HG02852 (cell line): ENCODE results near the gene PARD3B.

Experiments used
- ATAC-seq: cut with Tn5 transposase; IDR thresholded peaks from one replicate; pipeline ENCODE4 v1.9.1; 2021; ENCODE audit warnings: mild to moderate bottlenecking, moderate library complexity; ENCODE audit not compliant: unreplicated experiment

PARD3B gene

DNA sequence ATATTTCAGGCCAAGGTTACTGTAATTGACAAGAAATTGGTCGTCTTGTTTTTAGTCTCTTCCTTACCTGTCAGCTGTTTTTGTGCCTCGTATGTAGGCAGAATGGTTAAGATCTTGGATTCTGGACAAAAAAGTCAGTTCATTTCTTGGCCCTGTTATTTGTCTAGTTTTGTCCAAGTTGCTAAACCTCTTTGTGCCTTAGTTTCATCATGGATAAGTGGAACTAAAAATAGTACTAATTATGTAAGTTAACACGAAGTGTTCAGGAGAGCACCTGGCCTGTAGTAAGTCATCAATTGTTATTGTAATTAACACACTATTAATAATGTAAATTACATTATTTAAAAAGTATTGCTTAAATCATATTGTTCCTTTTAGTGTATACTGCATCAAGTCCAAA is 148.0 kb downstream of the PARD3B start:
- ATAC-seq, result no peak

DNA sequence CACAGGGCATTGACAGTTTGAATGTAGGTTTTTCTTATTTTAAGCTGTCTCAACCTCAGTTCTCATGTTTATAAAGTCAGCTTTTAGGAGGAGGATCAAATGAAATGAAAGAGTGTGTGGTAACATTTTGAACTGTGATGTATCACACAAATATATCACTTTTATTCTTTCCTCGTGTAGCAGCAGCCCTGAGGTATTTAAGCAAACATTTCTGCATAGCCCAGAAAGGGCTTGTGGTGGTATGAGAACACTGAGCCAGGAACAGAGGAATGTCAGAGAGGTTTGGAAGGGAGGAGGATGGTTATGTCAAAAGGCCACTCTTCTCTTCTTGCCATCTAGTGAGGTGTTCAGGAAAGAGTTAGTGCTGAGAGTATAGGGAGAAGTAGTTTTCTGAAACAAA is 150.2 kb downstream of the PARD3B start:
- ATAC-seq, result no peak

DNA sequence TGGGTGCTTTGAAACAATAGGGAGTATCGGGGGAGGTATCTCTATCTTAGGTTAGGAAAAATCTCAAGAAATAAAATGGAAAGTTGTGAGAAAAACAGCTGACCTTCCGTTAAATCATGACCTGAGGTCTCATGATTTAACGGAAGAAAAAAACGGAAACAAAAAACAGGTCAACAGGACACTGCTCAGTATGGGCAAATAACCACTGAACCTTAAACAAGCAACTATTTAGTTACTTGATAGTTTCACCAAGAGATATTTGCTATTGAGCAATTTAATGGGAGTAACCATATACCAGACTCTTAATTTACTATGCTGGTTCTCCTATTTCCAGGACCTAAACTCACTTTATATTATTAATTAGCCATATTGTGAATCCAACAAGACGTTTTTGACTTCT is 150.8 kb downstream of the PARD3B start:
- no peak for ATAC-seq

DNA sequence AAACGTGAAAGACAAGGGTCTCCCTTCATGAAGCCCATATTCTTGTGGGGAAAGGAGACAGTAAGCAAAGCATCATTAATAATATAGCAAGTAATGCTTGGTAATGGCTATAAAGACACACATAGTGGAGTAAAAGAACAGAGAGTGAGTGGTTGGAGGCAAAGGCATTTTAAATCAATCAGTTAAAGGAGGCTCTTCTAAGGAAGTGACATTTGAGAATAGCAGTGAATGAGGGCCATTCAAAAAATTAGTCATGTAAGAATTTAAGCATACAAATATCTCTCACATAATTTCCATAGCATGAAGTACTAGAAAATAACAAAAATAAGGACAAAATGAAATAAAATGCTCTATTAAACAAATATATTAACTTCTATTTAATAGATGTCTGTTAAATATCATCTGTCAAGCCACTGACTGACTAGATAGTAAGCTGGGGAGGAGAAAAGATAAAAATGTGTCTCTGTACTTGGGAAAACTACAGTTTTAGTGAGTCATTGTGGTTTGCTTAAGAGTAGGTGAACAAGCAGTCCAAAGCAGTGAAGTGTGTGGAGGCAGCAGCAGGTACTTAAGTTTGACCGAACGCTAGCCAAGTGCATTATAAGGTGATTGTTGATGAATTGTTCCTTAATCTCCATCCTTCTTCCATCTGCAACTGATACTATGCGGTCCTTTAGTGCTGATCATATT is 160.1 kb downstream of the PARD3B start:
- ATAC-seq, result no peak

DNA sequence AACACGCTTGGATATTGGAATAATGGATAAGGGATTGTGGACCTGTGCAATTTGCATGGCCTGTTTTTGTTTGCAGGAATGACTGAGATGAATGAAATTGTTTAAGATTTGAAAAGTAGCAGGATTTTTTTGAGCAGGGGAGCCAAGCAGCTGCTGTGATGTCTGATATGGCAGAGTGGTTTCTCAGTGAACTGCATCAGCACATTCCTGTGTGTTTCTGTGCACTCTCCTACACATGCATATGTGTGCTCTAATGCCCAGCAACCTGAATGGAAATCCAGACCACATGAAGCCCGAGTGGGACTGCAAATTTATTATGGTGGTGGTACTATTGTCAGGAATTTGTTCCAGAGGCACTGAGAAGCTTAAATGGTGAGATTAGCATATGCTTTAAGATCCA is 161.7 kb downstream of the PARD3B start:
- ATAC-seq, result no peak

DNA sequence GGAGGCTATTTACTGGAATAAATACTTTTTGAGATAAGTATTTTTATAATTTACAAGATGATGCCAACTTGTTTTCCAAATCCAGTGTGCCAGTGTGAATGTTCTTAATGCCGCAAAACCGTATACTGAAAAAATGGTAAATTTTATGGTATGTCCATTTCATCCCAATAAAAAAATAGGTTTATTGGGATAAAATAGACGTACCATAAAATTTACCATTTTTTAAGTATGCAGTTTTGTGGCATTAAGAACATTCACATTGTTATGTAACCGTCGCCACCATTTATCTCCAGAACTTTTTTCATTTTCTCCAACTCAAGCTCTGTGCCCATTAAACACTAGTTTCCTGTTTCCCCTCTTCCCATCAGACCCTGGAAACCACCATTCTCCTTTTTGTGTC is 167.9 kb downstream of the PARD3B start:
- no peak for ATAC-seq

DNA sequence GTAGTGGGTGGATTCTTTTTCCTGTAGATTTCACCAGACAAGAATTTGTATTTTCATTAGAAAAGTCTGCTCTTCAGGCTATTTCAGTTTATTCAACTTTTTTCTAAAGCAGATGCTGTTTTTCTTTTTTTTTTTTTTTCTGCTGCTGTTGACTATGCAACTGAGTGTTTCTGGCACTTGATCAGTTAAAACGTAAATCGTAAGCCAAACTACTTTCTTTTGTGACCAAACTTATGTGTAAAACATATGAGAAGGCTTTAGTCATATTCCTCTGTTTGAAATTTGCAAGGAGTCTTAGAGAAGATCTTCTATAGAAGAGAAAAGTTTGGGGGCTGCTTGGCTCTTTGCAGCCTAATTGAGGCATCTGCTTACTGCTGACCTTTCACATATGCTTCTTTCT is 170.1 kb downstream of the PARD3B start:
- no peak for ATAC-seq

DNA sequence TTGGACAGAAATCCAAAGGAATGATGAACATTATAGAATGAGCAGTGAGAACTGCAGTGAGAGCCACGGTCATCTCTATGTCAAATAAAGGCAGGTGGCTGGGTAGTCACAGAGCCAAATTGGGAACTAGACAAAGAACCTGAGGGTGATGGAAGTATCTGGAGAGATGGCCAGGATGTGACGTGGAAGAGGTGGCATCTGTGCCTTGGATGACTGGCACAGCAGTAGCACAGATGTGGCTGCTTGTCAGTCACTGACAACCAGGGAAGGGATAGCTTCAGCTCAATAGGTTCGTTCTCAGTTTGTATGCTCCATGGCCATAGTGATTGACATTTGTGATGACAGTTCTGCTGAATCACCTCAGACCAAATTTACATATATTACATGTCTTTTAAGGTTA is 172.3 kb downstream of the PARD3B start:
- ATAC-seq, result no peak

DNA sequence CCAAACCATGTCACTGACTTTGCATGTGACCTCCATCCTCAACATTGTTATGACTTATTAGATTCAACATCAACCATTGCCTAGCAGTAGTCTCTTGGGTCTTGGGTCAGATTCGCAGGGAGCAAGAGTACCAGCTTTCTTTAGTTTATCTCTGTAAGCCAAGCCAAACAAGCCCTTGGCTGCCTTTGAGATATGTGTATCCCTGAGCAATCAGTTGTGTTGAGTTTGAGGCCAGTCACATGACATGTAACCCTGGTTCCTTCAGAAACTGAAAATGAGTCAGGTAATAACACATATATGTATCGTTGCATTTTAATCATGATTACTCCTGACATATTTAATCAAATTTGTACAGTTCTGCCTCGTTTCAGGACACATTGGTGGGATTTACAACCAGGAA is 173.3 kb downstream of the PARD3B start:
- no peak for ATAC-seq

DNA sequence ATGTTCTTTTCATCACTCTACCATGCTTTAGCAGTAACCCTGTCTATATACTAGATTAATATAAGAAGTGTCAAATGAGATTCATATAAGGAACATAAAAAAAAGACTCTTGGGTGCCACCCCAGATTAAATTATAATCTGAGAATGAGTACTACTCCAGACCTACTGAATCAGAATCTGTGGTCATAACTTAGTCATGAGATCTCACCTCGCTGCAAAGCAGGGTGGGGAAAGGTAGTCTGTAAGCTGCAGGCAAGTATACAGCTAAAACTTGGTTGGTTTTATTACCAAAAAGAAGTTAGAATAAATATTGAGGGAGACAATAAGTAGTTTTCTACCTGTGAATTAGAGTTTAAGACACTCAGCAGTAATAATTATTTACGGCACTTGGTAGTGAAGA is 175.6 kb downstream of the PARD3B start:
- ATAC-seq, result no peak

DNA sequence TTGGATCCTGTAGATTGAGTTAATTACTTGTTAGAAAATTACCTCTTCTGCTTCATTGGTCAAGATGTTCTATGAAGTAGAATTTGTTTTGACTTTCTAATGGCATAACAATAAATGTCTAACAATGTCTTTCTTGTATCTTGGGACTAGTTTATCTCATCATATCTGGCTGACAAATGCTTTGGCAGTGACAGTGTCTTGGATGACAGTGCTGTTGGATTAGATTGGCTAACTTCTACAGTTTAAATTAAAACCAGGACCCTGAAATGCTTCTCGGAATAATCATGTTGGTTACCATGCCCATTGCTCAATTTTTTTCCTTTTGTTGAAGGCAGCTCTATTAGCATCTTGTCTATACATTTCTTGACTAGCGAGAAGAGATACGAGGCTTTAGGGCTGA is 176.9 kb downstream of the PARD3B start:
- ATAC-seq, result no peak

DNA sequence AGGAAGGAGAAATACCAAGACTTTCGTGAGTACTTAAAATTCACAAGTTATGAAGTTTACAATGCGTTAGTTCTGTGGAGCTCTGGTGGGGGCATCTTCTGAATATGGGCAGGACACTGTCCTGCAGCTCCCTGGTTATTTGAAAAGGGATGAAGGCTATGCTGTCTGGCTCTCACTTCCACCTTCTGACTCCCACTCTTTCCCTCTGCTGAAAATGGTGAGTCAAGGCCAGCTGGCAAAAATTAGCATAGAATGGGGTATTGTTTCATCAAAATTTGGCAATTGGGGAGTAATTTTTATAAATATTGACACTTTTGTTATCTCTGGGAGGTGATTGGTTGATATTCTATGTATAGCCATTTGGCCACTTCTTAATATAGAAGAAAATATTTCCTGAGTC is 177.4 kb downstream of the PARD3B start:
- no peak for ATAC-seq

DNA sequence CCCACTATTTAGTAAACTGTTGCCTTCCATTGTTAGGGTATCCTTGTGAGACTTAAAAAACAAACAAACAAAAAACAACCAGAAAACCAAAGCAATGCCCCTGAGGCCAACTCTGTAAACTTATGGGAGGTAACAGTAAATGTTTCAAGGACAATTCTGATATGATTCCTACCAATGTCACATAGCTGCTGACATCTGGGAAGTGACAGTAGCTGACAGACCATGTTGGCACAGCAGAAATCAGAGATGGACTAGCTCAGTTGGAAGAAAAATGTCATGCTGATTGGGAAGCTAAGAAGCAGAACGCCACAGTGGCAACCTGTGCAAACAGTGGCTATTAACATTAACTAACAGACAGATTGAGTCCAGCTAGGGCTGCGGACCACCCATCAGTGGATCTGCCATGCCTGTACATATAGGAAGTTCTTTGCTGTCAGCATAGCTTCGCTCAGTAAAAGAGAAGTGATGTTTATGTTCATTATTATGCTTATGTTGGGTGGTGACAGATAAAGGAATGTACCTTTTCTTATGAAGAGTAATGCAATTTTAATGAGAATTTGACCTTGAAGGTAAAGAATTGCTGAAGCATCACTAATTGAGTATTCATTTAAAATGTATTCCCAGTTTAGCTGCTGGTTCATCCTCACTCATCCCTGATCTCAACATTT is 180.6 kb downstream of the PARD3B start:
- ATAC-seq, result no peak

DNA sequence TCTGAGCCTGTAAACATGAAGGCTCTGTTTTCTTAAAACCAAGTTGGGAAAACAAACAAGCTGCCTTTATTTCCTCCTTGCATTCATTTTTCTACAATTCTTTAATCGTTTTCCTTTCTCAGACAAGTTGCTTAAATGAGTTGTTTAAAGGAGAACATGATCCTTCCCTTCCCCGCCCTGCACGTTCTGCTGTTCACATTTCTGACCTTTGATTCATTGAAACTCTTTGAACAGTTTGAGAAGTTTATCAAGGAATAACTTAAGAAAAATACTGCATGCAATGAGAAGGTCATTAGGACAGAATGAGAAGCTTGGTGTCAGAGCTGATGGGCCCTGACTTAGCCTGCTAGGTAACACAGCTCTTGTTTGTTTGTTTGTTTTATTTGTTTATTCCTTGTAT is 181.6 kb downstream of the PARD3B start:
- ATAC-seq, result no peak

DNA sequence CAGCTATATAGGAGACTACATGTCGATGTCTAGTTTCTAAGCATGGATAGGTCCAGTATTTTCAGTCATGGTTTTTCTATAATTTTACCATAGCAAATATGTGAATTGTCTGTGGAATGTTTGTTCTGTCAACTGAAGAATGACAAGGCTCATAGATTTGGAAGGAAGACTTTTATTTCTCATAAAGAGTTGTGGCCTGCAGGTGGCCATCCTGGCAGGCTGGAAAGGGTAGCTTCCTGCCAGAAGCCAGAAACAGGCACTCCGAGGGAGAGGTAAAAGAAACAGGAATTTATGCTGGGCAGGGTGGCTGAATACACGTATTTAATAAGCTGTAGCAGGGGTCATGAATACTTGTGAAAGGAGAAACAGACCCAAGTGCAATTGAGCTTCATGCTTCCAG is 182.1 kb downstream of the PARD3B start:
- no peak for ATAC-seq

DNA sequence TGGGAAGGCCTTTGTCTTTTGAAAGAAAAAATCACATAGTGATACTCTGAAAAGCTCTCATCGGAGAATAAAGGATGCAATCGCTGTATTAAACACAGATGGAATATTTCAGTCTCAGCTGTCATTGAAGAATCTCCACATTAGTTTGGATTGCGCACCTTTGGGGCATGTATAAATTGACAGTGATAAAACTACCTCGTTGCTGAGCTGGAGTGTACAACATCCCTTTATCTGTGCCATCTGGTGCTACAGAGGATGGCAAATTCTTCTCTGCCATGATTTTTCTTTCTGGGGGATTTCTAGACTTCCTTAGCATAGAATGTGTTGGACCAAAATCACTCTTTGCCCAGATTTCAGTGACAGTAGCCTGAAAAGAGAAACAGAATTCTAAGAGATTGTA is 185.3 kb downstream of the PARD3B start:
- no peak for ATAC-seq

DNA sequence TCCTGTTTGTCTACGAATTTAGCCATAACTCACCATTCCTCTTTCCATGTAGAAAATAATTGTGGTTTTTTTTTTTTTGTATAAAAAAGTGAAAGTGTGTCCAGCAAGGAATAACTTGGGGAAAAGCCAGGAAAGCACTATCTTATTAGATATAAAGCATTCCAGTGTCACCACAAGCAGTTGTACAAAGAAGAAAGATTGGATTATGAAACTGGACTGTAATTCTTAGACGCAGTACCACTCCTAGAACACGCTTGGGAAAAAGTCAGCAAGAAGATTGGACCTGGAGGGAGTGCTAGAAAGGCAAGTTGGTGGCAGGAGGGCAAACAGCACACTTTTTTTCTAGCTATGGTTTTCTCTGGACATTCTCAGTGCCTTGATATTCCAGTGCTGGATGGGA is 186.7 kb downstream of the PARD3B start:
- no peak for ATAC-seq

DNA sequence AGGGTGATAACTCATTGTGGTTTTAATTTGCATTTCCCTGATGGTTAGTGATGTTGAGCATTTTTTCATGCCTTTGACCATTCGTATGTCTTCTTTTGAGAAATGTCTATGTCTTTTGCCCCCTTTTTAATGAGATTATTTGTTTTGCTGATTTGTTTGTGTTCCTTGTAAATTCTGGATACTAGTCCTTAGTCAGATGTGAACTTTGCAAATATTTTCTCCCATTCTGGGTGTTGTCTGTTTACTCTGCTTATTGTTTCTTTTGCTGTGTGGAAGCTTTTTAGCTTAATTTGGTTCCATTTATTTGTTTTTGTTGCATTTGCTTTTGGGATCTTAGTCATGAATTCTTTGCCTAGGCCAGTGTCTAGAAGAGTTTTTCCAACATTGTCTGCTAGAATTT is 192.0 kb downstream of the PARD3B start:
- no peak for ATAC-seq

DNA sequence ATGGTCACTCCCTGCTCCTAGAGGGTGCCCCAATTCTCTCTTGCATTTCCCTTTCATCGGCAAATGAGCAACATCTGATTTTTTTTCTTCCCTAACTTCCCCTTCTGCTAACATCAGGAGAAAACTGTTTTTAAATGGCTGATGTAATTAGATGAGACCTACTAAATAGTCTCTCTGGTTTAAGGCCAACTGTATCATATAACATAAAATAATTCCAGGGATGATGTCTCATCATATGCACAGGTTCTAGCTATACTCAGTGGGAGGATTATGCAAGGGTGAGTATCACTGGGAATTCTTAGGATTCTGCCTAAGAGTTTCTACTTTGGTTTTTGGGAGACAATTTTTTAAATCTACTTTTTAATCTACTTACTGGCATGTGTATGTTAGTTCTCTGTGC is 193.4 kb downstream of the PARD3B start:
- ATAC-seq, result no peak

DNA sequence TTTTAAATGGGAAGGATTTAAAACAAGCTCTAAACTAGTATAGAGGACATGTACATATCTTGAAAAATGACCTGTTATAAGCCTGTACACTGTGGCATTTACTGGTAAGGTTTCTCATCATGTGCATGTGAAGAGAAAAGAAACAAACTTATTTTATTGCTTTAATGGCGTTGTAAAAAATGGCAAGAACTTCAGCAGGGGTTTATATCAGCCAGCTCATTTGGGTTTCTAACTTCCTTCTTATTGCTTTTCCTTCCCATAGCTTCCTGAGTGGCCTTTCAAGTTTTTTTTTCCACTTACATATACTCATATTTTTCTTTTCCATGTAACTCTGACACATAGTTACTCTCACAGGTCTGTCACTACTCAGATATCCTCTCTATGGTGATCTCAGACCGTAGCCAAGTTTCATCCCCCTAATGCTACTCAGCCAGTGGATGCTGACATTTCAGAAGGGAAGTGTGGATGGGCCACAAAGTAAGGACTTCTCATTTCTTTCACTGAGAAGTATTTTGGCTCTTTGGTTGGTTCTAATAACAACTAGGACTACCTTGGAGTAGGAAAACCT is 198.2 kb downstream of the PARD3B start:
- ATAC-seq, result no peak

DNA sequence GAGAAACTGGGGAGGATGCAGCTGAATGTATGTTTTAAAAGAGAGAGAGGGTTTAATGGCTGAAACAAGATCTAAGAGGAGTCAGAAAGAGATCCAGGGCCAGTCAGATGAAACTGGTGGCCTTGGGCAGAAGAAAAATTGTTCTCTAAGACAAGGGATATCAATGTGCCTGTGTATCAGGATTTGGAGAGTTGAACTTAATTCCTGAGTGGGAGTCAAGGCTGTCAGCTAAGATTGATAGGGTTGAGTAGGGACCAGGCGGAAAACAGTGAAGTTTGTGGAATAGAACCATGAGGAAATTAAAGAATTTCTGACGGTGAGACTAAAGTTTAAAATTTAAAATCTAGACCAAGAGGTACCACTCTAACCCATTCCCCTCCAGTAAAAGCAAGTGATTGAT is 199.2 kb downstream of the PARD3B start:
- no peak for ATAC-seq

DNA sequence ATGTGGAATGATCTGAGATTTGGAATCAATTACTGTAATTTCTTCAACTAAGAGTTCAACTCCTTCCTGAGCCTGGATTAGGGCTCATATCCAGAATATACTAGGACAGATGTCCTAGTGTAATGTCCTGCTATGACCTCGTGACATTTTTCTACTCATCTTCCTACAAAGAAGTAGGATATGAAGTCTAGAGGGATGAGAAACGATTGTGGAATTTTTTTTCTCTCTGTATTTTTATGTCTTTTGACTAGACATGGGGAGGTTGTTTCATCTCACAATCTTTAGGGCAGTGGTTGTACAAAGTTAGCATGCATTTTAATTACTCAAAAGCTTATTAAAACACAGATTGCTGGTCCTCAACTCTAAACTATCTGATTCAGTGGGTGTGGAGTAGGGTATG is 203.0 kb downstream of the PARD3B start:
- ATAC-seq, result no peak

DNA sequence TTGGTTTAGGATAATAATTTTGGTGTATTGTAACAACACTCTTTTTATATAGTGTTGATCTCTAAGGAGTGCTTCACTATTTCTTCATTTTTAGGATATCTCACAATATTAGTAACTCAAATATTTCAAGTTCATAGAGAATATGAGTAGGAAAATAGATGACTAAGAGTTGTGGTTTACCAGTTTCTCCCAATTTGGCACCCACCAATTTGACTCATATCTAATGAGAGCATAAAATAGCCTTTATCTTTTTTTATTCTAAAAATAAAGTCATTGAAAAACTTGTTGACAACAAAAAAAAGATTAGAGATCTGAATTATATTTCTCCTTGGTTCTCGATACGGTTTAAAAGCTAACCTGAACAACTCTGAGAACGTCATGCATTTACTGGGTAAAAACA is 204.0 kb downstream of the PARD3B start:
- ATAC-seq, result no peak
